Measurements from ENCODE around the gene EIF2B5.
A peak's percentile ranks its signal among the peaks of the same experiment; 100 is the strongest.

The EIF2B5 gene

DNA sequence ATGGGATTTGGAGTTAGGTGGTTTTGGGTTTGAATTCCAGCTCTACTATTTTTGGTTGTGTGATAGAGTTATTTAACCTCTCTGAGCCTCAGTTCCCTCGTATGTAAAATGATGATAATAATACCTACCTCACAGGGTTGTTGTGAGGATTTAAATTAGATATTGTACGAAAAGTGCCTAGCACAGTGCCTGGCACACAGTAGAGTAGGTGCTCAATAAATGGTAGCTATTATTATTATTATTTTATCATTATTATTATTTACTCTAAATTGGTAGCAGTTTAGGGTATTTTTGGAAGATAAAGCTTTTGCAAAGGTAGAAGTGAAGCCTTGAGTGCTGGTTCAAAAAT is 38.2 kb downstream of the EIF2B5 start:
- DNase-seq (ENCODE audit: low spot score), result no peak

DNA sequence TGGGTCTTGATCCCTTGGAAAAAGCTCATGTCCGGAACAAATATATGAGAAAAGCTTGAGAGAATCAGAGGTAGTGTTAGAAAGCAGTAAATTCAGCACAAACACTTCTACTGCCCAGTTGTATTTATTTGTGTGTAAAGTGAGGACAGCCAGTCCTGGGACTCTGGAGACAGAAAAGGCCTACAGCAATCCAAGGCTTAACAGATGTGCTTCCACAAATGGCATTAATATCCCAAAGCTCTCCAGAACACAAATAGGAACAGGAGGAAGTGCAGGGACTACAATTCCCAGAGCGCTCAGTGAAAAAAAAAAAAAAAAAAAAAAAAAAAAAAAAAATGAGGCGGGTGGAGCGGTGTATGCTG is 39.1 kb downstream of the EIF2B5 start:
- DNase-seq (ENCODE audit: low spot score), result no peak

DNA sequence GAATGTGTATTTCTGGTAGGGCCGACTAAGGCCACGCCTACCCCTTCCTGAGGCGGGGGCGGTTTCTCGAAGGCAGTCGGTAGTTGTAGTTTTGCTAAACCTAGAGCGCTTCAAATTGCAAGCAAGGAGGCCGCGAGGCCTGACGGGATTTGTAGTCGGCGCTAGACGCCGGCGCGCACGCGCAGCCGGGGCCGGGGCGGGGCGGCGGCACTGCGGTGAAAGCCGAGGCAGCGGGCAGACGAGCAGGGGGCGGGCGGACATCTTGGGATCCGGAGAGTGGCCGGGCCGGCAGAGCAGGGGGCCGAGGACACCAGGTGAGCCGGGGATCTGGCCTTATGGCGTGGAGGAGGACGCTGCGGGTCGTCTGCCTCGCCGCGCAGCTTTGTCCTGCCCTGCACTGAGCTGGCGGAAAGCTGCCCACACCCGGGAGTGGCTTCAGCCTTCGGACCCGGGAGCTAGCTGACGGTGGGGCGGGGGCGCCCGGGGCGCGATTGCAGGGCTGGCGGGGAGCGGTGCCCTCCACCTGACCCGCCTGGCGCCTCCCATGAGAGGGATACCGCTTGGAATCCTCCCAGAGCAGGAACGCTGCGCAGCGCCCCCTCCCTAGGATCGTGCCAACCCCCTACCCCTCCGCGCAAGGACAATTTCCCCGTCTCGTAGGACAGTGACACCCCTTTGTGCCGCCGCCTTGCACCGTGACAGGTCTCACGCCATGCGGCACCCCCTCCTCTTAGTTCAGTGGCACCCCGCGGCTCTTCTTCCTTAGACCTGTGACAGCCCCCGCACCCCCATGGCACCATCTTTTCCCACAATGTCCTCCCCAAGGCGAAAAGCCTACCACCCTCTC is 39.7 kb downstream of the EIF2B5 start, which contains the start of gene AP2M1:
AP2M1 (plus strand) TSS at position 210 of the 847 bp plus-strand sequence. CDS start 2,139 bp downstream, outside the sequence.
- DNase-seq (ENCODE audit: low spot score), result peak; percentile 99

DNA sequence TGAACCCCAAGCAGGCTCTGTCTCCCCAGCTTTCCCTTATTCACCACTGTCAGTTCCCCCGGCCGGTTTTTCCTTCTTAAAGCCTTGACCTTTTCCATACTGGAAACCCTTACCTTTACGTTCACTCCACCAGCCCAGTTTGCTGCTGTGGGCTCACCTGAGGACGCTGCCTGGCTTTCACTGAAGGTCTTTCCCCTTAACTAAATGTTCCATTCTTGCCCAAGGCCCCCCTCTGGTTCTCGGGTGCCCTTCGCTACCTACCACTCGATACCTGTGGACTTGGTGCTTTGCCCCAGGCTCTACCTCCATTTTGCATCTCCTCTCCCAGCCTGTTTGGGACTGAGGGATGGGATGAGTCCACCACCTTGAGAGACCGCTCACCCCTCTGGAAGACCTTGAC is 40.3 kb downstream of the EIF2B5 start:
- peak; percentile 10 for DNase-seq (ENCODE audit: low spot score)

DNA sequence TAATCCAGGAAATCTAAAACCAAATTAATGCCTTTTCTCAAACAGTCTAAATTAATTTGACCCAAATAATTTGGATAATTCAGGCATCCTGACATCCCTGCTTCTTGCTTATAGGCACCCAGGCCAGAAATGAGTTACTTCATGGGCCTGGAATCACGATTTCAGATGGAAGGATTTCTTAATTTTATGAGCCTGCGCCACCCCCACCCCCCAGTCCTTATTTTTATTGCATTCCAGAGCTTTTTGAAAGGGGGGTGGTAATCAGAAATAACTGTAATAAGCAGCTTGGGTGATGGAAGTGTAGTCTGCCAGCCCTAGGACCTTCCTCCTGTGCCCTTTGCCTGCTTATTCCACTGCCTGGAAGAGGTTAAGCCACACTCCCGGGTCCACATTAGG is 40.8 kb downstream of the EIF2B5 start:
- no peak for DNase-seq (ENCODE audit: low spot score)

DNA sequence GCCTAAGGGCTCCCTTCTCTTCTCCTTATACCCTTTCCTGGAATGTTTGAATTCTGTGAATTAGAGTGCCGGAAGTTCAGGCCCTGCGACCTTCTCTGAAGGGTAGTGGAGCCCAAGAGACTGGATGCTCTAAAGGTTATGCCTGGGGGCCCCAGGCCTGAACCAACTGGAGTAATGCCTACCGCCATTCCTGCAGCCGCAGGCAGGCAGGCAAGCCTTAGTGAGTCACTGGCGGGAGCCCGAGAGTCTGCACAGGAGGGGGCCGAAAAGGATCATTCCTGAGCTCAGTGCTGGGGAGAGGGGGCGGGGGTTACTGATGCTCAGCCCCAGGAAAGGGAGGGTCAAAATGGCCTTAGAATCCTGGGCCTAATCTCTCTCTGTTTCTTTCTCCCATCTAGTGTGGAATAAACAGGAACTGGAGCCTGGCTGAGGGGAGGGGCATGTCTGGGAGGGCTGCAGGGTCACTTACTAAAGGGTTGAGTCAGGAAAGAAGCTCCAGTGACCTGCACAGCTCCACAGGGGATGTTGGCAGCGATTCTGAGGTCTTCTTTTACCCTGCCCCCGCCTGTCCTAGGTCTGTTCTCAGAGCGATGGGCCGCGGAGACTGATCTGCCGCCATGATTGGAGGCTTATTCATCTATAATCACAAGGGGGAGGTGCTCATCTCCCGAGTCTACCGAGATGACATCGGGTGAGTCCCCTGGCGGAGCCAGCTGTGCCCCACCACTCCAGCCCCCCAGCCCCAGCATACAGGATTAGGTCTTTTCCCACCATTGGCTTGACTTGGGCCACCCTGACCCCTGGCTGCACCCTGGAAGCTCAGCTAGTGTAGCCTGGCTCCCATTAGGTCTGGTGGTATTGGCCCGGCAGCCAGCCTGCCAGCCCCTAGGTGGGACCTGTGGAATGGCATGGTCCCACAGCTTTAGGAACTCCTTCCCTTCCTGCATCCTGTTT is 41.5 kb downstream of the EIF2B5 start:
- DNase-seq (ENCODE audit: low spot score), result peak; percentile 97

DNA sequence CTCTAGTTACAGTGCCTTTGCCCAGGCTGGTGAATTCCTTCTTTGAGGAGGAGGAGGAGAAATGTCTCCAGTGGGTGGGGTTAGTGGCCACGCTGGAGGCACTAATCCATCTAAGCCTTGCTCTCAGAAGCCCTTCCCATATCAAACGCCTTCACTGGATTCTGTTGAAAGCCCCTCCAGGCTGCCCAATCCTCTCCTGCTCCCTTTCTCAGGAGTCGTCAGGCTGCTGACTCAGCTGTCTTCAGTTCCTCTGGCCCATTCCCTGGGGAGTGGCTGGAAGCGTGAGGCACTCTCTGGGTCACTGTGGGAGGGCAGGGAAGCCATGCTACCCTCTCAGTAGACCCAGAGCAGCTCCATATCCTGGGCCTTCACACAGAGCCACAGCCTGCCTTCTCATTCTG is 42.2 kb downstream of the EIF2B5 start:
- DNase-seq (ENCODE audit: low spot score), result peak; percentile 32

DNA sequence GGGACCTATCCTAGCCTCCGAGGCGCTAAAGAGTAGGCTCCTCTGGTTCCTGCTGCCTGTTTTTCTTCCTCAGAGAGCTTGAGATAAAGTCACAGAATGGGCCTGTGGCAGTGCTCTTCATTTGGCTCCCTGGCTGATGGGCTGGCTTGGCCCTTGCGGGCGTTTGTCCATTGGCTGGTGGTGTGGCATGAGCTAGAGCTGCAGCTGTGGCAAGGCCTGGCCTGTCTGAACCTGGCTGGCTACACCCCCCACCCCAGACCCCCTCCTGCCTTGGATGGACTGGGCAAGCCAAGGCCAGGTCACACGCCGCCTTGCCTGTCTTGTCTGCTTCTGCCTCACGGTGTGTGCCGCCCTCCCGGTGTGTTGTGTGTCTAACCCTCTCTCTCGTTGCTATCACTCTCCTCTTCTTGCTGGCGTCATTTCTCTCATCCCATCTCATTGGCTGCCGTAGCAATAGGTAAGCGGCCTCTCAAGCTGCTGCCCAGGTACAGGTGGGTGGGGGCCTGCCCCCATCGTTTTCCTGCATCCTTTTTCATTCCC is 42.7 kb downstream of the EIF2B5 start:
- DNase-seq (ENCODE audit: low spot score), result no peak

DNA sequence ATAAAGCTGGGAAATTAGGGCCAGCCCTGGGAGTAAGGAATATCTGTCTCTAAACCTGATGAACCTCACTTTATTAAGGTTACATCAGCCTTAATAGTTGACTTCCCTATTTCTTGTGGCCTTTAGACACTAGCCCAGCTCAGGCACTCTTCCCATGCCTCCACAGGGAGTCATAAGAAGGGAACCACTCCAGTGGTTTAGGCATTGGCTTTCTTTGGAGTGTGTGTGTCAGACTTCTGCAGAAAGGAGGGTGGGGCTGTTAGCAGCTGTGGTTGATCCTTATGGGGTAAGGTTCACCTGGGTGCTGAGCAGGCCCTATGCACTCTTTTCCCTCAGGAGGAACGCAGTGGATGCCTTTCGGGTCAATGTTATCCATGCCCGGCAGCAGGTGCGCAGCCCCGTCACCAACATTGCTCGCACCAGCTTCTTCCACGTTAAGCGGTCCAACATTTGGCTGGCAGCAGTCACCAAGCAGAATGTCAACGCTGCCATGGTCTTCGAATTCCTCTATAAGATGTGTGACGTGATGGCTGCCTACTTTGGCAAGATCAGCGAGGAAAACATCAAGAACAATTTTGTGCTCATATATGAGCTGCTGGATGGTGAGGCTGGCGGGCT is 43.5 kb downstream of the EIF2B5 start:
- no peak for DNase-seq (ENCODE audit: low spot score)

DNA sequence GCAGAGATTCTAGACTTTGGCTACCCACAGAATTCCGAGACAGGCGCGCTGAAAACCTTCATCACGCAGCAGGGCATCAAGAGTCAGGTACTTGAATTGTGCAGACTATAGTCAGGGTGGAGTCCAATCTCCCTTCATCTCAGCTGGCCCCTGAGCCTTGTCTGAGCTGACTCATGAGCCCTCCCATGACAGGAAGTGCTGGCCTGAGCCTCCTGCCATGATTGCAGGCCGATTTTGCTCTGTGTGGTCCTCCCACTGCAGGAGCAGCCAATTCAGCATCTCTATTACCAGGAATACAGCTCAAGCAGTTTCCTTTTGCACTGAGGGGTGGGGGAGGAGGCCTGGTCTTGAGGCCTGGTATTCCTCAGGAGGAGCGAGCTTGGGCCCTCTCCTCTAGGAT is 45.0 kb downstream of the EIF2B5 start:
- peak; percentile 49 for DNase-seq (ENCODE audit: low spot score)

DNA sequence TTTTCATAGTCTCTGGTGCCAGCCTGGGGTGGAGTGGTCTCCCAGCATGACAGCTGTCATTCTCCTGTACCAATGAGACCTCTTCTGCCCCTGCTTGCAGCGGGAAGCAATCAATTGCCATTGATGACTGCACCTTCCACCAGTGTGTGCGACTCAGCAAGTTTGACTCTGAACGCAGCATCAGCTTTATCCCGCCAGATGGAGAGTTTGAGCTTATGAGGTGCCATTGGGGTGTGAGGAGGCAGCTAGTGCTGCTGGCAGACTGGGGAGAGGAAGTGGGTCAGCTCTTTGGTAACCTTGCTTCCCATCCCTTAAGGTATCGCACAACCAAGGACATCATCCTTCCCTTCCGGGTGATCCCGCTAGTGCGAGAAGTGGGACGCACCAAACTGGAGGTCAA is 46.4 kb downstream of the EIF2B5 start:
- DNase-seq (ENCODE audit: low spot score), result no peak

DNA sequence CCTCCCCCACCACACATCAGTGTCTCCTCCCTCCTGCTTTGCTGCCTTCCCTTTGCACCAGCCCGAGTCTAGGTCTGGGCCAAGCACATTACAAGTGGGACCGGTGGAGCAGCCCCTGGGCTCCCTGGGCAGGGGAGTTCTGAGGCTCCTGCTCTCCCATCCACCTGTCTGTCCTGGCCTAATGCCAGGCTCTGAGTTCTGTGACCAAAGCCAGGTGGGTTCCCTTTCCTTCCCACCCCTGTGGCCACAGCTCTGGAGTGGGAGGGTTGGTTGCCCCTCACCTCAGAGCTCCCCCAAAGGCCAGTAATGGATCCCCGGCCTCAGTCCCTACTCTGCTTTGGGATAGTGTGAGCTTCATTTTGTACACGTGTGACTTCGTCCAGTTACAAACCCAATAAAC is 48.5 kb downstream of the EIF2B5 start:
- DNase-seq (ENCODE audit: low spot score), result no peak

DNA sequence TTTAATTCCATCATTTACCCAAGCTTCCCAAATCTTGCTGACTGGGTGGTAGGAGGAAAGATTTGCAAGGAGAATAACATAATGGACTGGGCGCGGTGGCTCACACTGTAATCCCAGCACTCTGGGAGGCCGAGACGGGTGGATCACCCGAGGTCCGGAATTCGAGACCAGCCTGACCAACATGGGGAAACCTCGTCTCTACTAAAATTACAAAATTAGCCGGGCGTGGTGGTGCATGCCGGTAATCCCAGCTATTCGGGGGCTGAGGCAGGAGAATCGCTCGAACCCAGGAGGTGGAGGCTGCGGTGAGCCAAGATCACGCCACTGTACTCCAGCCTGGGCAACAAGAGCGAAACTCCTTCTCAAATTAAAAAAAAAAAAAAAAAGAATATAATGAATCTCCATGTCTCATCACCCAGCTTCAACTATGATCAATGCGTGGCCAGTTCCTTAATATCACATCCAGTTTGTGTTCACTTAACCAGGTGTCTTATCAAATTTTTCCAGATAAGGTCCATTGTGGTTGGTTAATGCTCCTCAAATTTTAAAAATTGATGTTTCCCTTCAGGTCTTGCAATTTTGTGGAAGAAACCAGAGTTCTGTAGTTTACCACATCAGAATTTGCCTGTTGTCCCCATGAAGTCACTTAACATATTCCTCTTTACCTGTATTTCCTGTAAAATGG is 49.5 kb downstream of the EIF2B5 start:
- DNase-seq (ENCODE audit: low spot score), result no peak

DNA sequence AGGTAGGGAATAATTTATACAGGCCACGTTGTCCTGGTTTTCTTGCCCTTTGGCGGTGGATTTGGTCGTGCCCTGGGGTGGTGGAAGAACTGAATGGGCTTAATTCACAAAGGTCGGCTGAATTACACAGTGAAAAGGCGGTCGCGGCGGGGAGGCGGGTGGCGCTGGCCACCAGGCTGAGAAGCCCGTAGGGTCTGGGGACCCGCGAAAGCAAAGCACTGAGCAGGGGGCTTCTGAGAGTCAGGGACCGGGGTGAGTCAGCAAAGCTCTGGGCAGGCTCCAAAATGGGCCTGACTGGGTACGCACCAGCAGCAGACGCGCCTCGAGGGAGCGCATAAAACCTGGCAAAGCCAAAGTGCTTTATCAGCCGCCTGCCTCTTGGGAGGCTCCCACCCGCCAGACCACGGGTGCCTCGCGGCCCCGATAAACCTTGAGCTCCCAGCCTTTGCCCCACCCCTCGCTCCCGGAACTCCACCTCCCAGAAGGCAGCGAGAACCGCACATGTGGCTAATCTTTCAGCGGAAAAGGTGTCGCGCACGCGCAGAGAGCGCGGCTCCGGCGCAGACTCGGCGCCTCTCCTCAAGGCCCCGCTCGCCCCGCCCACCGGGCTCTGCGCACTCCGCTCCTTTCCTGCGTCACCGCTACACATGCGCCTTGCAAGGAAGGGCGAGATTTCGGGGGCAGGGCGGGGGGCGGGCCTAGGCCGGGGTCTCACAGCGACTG is 50.5 kb downstream of the EIF2B5 start:
- DNase-seq (ENCODE audit: low spot score), result peak; percentile 99

DNA sequence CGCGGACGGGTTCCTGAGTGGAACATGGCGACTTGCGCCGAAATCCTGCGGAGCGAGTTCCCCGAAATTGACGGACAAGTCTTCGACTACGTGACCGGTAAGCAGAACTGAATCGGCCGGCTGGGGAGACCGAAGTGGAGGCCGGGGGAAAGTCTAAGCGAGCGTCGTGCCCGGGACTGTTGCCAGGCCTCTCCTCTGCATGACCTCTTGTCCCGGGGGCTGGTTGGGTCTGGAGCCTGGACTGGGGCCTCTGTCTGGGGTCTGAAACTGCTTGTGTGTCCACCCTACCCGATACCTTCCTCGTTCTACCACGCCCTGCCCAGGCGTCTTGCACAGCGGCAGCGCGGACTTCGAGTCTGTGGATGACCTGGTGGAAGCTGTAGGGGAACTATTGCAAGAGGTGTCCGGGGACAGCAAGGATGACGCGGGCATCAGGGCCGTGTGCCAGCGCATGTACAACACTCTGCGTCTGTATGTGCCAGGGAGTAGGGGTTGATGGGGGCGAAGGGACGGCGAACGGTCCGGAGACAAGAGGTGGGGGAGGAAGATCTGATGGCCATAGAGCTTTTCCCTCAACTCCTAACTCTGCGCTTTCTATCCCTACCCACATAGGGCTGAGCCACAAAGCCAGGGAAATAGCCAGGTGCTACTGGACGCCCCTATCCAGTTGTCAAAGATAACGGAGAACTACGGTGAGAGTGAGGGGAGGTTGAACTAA is 51.2 kb downstream of the EIF2B5 start, which contains the start of gene ABCF3:
ABCF3 (plus strand) TSS at position 16 of the 718 bp plus-strand sequence; CDS start at position 25, 9 bp downstream.
- peak; percentile 50 for DNase-seq (ENCODE audit: low spot score)

DNA sequence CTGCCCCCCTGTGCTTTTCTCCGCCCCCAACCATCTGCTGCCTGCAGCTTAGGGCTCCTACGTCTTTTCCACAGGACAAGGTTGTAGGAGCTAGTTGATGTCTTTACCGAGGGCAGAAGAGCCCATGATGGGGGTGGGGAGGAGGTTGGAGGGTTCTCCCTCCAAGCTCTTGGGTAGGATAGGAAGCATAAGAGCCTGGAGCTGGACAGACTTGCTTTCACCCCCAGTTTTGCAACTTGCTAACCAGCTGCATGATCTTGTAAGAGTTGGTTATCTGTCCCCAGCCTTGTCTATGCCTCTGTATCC is 51.7 kb downstream of the EIF2B5 start:
- no peak for DNase-seq (ENCODE audit: low spot score)

DNA sequence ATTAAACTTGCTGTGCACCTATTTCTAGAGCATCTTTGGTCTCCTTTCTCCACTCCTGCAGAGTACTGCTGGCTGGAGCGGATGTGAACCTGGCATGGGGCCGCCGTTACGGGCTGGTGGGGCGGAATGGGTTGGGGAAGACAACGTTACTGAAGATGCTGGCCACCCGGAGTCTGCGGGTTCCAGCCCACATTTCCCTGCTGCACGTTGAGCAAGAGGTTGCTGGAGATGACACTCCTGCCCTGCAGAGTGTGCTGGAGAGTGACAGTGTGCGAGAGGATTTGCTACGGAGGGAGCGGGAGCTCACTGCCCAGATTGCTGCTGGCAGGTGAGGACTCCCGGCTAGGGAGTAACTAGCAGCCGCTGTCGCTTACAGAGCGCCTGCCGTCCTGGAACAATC is 52.9 kb downstream of the EIF2B5 start:
- no peak for DNase-seq (ENCODE audit: low spot score)

DNA sequence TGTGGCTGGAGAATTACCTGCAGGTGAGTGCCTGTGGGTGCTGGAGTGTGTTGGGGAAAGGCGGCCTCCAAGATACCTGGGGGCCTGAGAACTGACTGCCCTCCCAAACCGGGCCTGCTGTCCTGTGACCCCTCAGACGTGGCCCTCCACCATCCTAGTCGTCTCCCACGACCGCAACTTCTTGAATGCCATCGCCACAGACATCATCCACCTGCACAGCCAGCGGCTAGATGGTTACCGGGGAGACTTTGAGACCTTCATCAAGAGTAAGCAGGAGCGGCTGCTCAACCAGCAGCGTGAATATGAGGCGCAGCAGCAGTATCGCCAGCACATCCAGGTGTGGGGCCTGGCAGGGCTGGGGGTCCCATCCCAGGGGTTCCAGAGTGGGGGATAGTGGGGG is 54.3 kb downstream of the EIF2B5 start:
- DNase-seq (ENCODE audit: low spot score), result no peak

DNA sequence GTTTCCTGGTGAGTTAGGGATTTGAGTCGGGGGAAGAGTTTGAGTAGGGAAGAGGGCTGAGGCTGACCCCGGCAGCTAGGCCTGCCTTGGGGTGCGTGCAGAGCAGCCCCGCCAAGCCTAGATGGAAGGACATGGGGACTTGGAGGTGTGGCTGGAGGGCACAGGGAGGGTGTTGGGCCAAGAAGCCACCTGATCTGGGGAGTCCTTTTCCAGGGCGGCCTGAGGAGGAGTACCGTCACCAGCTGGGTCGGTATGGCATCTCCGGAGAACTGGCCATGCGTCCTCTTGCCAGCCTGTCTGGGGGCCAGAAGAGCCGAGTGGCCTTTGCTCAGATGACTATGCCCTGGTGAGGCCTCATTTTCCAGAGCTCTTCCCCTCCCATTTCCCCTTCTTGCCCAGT is 57.7 kb downstream of the EIF2B5 start:
- DNase-seq (ENCODE audit: low spot score), result no peak

DNA sequence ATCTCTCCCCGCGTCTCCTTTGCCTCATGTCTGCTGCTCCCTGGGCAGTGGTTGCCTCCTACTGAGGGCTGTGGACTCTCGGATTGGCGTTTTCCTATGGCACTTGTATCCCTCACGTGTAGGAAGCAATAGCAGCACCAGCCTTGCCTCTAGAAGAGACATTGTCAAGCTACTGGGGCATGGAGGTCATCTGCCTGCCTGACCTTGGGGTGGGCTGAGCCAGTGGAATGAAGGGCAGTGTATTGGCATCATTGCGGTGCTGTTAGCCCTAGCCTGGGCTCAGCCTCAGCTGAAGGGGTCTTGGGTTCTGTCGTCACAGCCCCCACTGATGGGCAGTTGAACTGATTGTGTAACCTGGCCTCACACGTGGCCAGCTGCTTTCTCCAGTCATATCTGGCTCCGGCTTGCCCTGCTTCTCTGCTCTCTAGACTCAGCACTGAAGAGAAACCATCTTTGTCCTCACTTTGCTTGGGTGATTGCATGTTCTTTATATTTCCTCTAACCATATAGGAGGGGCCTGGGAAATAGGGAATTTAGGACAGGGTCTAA is 58.9 kb downstream of the EIF2B5 start:
- DNase-seq (ENCODE audit: low spot score), result no peak

Measured in kidney tubule cell (primary cell).